ENCODE measurements around the gene PCNA. TPM values are rescaled to one million over a fixed set of nuclear protein-coding genes. Genes with fewer than 3 reads are reported as not detected.

PCNA gene
- total RNA-seq, 1 donor from 2014 or later, result 52.5 TPM

- Histone ChIP-seq H3K27me3 (no peaks in the 10 kb centered on the region), H3K4me1 (peaks cover 7 to 21% of the 10 kb centered on the region in 2 donors), H3K9me3 (no peaks in the 10 kb centered on the region), H3K27ac (peak overlapping the region; percentile 86 to 94), H3K4me3 (peak overlapping the region; percentile 88 to 98), H3K36me3 (peaks cover 10 to 21% of the 10 kb centered on the region in 2 donors)
- DNase-seq (ENCODE audit: low spot score in 2 of 2), result no peak
- TF ChIP-seq CTCF (IDR thresholded peaks at IDR 0.05), result no peak
- intact Hi-C loops (cut with DNase I), result no loop called here
Measured at GRCh38 chr20:5119143-5119434, 669 bp downstream of the PCNA start.

- peak overlapping the region; percentile 88 to 98 for H3K4me3 ChIP-seq
- intact Hi-C loops (cut with DNase I), result no loop called here
- H3K27ac ChIP-seq, result no peak overlapping the region
- H3K9me3 ChIP-seq, result no peaks in the 10 kb centered on the region
- TF ChIP-seq CTCF (IDR thresholded peaks at IDR 0.05), result no peak
- no peaks in the 10 kb centered on the region for H3K27me3 ChIP-seq
- DNase-seq (ENCODE audit: low spot score in 2 of 2), result no peak
- H3K4me1 ChIP-seq, result peaks cover 7 to 21% of the 10 kb centered on the region in 2 donors
- peaks cover 10 to 21% of the 10 kb centered on the region in 2 donors for H3K36me3 ChIP-seq
Measured at GRCh38 chr20:5118220-5119142, 1.3 kb downstream of the PCNA start.

- H3K9me3 ChIP-seq, result no peaks in the 10 kb centered on the region
- intact Hi-C loops (cut with DNase I), result no loop called here
Measured at GRCh38 chr20:5116875-5117274, 2.9 kb downstream of the PCNA start.

GRCh38 chr20:5114403-5114802, 5.4 kb downstream of the PCNA start:
- intact Hi-C loops (cut with DNase I), result no loop called here
- Histone ChIP-seq H3K4me3 (no peak overlapping the region), H3K27ac (no peak overlapping the region), H3K4me1 (peaks cover 7 to 18% of the 10 kb centered on the region in 2 donors), H3K27me3 (no peaks in the 10 kb centered on the region), H3K9me3 (no peaks in the 10 kb centered on the region), H3K36me3 (peaks cover 10 to 26% of the 10 kb centered on the region in 2 donors)
- TF ChIP-seq CTCF (IDR thresholded peaks at IDR 0.05), result no peak
- no peak for DNase-seq (ENCODE audit: low spot score in 2 of 2)

More at GRCh38 chr20:5116875-5117274, 2.9 kb downstream of the PCNA start:
- peaks cover 10 to 21% of the 10 kb centered on the region in 2 donors for H3K36me3 ChIP-seq
- no peak overlapping the region for H3K27ac ChIP-seq
- peaks cover 7 to 23% of the 10 kb centered on the region in 2 donors for H3K4me1 ChIP-seq
- DNase-seq (ENCODE audit: low spot score in 2 of 2), result no peak
- no peak overlapping the region for H3K4me3 ChIP-seq
- no peaks in the 10 kb centered on the region for H3K27me3 ChIP-seq
- TF ChIP-seq CTCF (IDR thresholded peaks at IDR 0.05), result no peak

GRCh38 chr20:5113615-5113986, 6.2 kb downstream of the PCNA start:
- Histone ChIP-seq H3K27me3 (no peaks in the 10 kb centered on the region), H3K4me3 (peak overlapping the region; percentile 70 to 91), H3K36me3 (peaks cover 10 to 32% of the 10 kb centered on the region in 2 donors), H3K9me3 (no peaks in the 10 kb centered on the region), H3K27ac (peak overlapping the region; percentile 96 to 98), H3K4me1 (peaks cover 3 to 11% of the 10 kb centered on the region in 2 donors)
- no peak for TF ChIP-seq CTCF (IDR thresholded peaks at IDR 0.05)
- intact Hi-C loops (cut with DNase I), result no loop called here
- no peak for DNase-seq (ENCODE audit: low spot score in 2 of 2)
